Body of pancreas (tissue), 4 donors: ENCODE results near the gene AGPAT3. TPM values are rescaled to one million over a fixed set of nuclear protein-coding genes. Genes with fewer than 3 reads are reported as not detected.
A peak's percentile ranks its signal among the peaks of the same experiment; 100 is the strongest.

Source experiments
- ATAC-seq: fragments of 150-250 bp; one replicate; pipeline ENCODE4 v1.9.1; 2016
- DNase-seq, 4 donors: peaks; one replicate each; pipeline ENCODE4 v3.0.0-alpha.2; 2019
- H3K27ac ChIP-seq, 4 donors: fragments of 200-600 bp; sonication (generic); 1 replicate in 3 of 4; 2 replicates in 1 of 4; pipeline versions ENCODE4 v1.5.1 to v1.6.1; 2016 to 2019; ENCODE audit warnings: mild to moderate bottlenecking in 1 of 4, mixed read lengths in 1 of 4, moderate library complexity in 1 of 4
- H3K27me3 ChIP-seq, 2 donors: fragments of 200-600 bp; sonication (generic); one replicate each; pipeline ENCODE4 v1.6.0; 2016; ENCODE audit warnings: mild to moderate bottlenecking in 1 of 2
- H3K36me3 ChIP-seq, 2 donors: fragments of 200-600 bp; sonication (generic); replicated peaks in 1 of 2; 2 replicates each; pipeline ENCODE4 v1.5.1; 2016; ENCODE audit warnings: low read depth in 2 of 2; ENCODE audit not compliant: insufficient read depth in 1 of 2
- H3K4me1 ChIP-seq: fragments of 200-600 bp; sonication (generic); one replicate; pipeline ENCODE4 v1.6.0; 2016
- H3K4me3 ChIP-seq, 2 donors: fragments of 200-600 bp; sonication (generic); 1 replicate in 1 of 2; 2 replicates in 1 of 2; pipeline ENCODE4 v1.5.1; 2016 to 2019
- H3K9me3 ChIP-seq, 3 donors: fragments of 200-600 bp; sonication (generic); 1 replicate in 2 of 3; 2 replicates in 1 of 3; pipeline ENCODE4 v1.5.1; 2016
- CTCF ChIP-seq, 7 experiments: fragments of 450-650 bp in 4 of 7; fragments of 200-600 bp in 3 of 7; sonication (generic) in 3 of 7; IDR thresholded peaks; one replicate each; pipeline ENCODE4 v1.5.1; 2016 to 2019; ENCODE audit warnings: antibody characterized with exemption in 7 of 7
- POLR2A ChIP-seq, 3 donors: fragments of 450-650 bp; IDR thresholded peaks; one replicate each; pipeline ENCODE4 v1.6.1; 2016; ENCODE audit warnings: antibody characterized with exemption in 3 of 3, mild to moderate bottlenecking in 2 of 3
- WGBS, 2 donors: methylation state at CpG; one replicate each; pipeline ENCODE4 v1.1.5; 2017; 5-methylcytosine and 5-hydroxymethylcytosine counted together
- intact Hi-C: fragments of 100-400 bp; cut with DNase I; formaldehyde crosslinking; loops from one replicate; pipeline ENCODE4 v1.15.1; 2023
- total RNA-seq, 2 donors: library from RNA; depleted of rRNA; stranded (reverse); fragments of >200 nt; gene quantifications; one replicate each; pipeline ENCODE4 v1.1.0, GENCODE V29; 2016

Gene AGPAT3
- total RNA-seq, 2 donors from 2014 or later = 21.8 to 39.2 TPM

- 51 to 67% methylated on average over 10 of the region's 10 CpGs for WGBS, 2 donors
- Histone ChIP-seq H3K4me1 (peaks cover 25% of the 10 kb centered on the region), H3K4me3 (no peak overlapping the region), H3K9me3 (no peaks in the 10 kb centered on the region), H3K27me3 (no peaks in the 10 kb centered on the region), H3K36me3 (no peaks in the 10 kb centered on the region), H3K27ac (no peak overlapping the region)
- intact Hi-C loops = no loop called here
- DNase-seq (no peak), ATAC-seq (no peak)
- TF ChIP-seq CTCF (IDR thresholded peaks at IDR 0.05) = no peak
- TF ChIP-seq POLR2A (IDR thresholded peaks at IDR 0.05) = no peak
Measured at GRCh38 chr21:43921571-43921978, 56.6 kb downstream of the AGPAT3 start.

DNA sequence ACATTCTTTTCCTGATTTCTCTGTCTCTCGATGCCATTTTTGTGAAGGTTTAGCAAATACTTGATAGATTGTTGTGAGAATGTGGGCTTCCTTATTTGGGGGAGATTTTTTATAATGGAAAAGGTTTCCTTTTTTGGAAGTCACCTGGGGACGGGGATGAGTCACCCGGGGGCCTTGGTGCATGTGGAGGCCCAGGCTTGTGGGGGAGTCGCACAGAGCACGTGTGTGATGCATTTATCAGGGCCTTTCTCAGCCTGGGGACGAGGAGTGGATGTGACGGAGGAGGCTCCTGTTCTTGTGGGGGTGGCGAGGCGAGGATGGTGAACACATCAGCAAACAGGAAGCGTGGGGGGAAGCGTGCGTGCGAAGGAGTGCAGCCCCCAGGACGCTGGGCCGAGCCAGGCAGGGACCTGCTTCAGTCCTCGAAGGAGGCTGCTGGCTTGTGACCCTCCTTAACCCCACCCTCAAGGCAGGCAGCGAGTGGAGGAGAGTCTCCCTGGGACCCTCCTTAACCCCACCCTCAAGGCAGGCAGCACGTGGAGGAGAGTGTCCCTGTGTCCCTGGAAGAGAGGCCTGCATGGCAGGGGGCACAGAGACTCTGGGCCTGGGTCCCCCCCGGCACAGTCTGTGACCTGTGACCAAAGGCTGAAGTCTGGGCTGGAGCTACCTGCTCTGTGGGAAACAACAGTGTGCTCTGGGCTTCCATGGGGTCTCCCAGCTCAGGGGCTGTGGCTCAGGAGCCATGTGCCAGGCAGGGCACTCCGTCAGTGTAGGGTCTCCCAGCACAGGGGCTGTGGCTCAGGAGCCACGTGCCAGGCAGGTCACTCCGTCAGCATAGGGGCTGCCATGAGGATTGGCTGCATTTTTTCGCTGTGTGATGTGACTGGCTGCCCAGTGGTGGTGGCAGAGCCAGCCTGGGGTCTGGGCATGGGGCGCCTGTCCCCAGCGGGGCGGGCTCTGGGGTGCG, 57.2 kb downstream of the AGPAT3 start:
- DNase-seq = no peak
- intact Hi-C loops = no loop called here
- Histone ChIP-seq H3K4me1 (peaks cover 25% of the 10 kb centered on the region), H3K9me3 (no peaks in the 10 kb centered on the region), H3K36me3 (no peaks in the 10 kb centered on the region), H3K27ac (no peak overlapping the region), H3K27me3 (no peaks in the 10 kb centered on the region), H3K4me3 (no peak overlapping the region)
- no peak for ATAC-seq
- TF ChIP-seq CTCF (IDR thresholded peaks at IDR 0.05) (no peak), POLR2A (IDR thresholded peaks at IDR 0.05) (no peak)
- 74 to 82% methylated on average over 20 to 24 of the region's 27 CpGs for WGBS, 2 donors

- WGBS, 2 donors = 84 to 97% methylated on average over 6 to 11 of the region's 11 CpGs
- TF ChIP-seq POLR2A (IDR thresholded peaks at IDR 0.05) (no peak), CTCF (IDR thresholded peaks at IDR 0.05) (no peak)
- DNase-seq = no peak
- intact Hi-C loops = no loop called here
- Histone ChIP-seq H3K27me3 (no peaks in the 10 kb centered on the region), H3K27ac (no peak overlapping the region), H3K4me3 (no peak overlapping the region), H3K36me3 (no peaks in the 10 kb centered on the region), H3K9me3 (no peaks in the 10 kb centered on the region), H3K4me1 (peaks cover 25% of the 10 kb centered on the region)
- ATAC-seq = no peak
Measured at GRCh38 chr21:43922949-43923348, 57.9 kb downstream of the AGPAT3 start.

DNA sequence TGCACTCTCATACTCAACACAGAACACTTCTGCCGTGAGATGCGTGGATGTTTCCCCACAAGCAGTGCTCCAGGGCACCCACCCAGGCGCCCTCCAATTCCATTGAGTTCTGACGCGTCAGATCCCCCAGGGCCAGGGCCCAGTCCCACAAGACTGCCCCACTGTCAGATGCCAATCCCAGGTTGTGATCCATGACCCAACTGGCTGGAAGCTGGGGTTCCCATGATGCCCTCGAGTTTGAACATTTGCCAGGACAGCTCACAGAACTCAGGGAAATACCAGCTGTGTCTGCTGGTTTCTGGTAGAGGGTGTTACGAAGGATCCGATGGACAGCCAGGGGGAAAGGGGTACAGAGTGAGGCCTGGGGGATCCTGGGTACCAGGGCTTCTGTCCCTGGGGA, 58.4 kb downstream of the AGPAT3 start:
- no peak for ATAC-seq
- no peaks in the 10 kb centered on the region for H3K36me3 ChIP-seq

More for the DNA sequence above, 58.4 kb downstream of the AGPAT3 start:
- Histone ChIP-seq H3K9me3 (no peaks in the 10 kb centered on the region), H3K27ac (no peak overlapping the region), H3K27me3 (no peaks in the 10 kb centered on the region), H3K4me3 (no peak overlapping the region), H3K4me1 (peaks cover 25% of the 10 kb centered on the region)
- WGBS, 2 donors = 47 to 76% methylated on average over 2 to 8 of the region's 8 CpGs
- peak in 3 of 4 donors; percentile 25 to 39 (median 37) for DNase-seq
- intact Hi-C loops = no loop called here
- TF ChIP-seq CTCF (IDR thresholded peaks at IDR 0.05) (no peak), POLR2A (IDR thresholded peaks at IDR 0.05) (no peak)
